ENCODE results near the gene ALG3. TPM values are rescaled to one million over a fixed set of nuclear protein-coding genes. Genes with fewer than 3 reads are reported as not detected.

The ALG3 gene
- total and polyA plus RNA-seq, 2 of the 4 experiments (the other 2 are of a cell fraction), result 19.5 to 52.6 TPM

DNA sequence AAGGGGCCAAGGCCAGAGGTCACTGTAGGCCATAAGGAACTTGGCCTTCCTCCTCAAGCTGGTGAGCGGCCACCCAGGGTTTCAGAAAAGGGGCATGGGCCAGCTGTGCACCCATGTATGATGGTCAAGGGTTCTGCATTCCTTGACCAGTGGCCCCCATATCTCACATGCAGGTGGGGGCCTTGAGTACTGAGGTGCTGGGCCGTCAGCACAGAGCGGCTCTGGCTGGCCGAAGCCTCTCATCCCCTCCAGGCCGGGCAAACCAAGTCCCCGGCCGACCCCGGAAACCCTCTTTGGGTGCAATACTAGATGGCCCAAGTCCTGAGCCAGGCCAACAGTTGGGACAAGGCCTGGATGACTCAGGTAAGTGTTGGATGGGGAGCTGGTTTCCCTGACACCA lies 9.5 kb downstream of the ALG3 start:
- no peak overlapping the region for H3K27ac ChIP-seq (ENCODE audit: insufficient read depth, low read length)
- peaks cover 14% of the 10 kb centered on the region for H4K20me1 ChIP-seq (ENCODE audit: insufficient read depth, low read length)
- no peak overlapping the region for H2BK120ac ChIP-seq (ENCODE audit: low read depth, low read length)
- no peak overlapping the region for H2BK5ac ChIP-seq (ENCODE audit: low read depth, low read length, poor library complexity, severe bottlenecking)
- no peak overlapping the region for H3K14ac ChIP-seq (replicated peaks; ENCODE audit: low read depth, low read length)
- ATAC-seq (ENCODE audit: low read depth) (no peak), DNase-seq (no peak)
- no peak overlapping the region for H3K4me3 ChIP-seq (ENCODE audit: insufficient read depth, low read depth, low read length)
- no peak overlapping the region for H2BK15ac ChIP-seq (ENCODE audit: low read depth, low read length)
- H4K8ac ChIP-seq (ENCODE audit: low read depth in 2 of 2, low read length in 2 of 2), result no peak overlapping the region
- H3K4ac ChIP-seq (ENCODE audit: low read depth, low read length), result no peak overlapping the region
- no peak overlapping the region for H4K91ac ChIP-seq (ENCODE audit: insufficient read depth, low read depth, low read length)
- no peak overlapping the region for H3K56ac ChIP-seq (ENCODE audit: extremely low read depth, insufficient read depth, low read length)
- POLR2A ChIA-PET (ENCODE audit: unreplicated experiment), result no interaction called here
- H3K9ac ChIP-seq (ENCODE audit: low read depth, low read length), result no peak overlapping the region
- dilution Hi-C loops (cut with HindIII; ENCODE audit: low sequenced_read_pairs, unreplicated experiment) (no loop called here), intact Hi-C loops (cut with micrococcal nuclease) (no loop called here), in situ Hi-C loops (cut with MboI; ENCODE audit: low sequenced_read_pairs) (no loop called here)
- no peak overlapping the region for H2AK5ac ChIP-seq (ENCODE audit: low read depth, low read length)
- H3K79me1 ChIP-seq (ENCODE audit: low read depth in 1 of 2, low read length in 2 of 2), result no peaks in the 10 kb centered on the region
- H2AFZ ChIP-seq (replicated peaks; ENCODE audit: low read length, poor library complexity), result no peak overlapping the region
- no peak overlapping the region for H3K4me2 ChIP-seq (ENCODE audit: low read depth, low read length)
- H3K36me3 ChIP-seq (ENCODE audit: control insufficient read depth, insufficient read depth, low read length), result peaks cover 18% of the 10 kb centered on the region
- H2AK9ac ChIP-seq (replicated peaks; ENCODE audit: low read depth, low read length, poor library complexity), result no peak overlapping the region
- CTCF ChIA-PET, result interaction anchor here (3.1 kb wide), 1 partner anchor 12 kb away, joined by 10 read pairs; no protein-coding TSS in a partner anchor
- no peak overlapping the region for H4K5ac ChIP-seq (ENCODE audit: low read depth, low read length)
- no peaks in the 10 kb centered on the region for H3K9me1 ChIP-seq (ENCODE audit: insufficient read depth, low read length)
- no peak overlapping the region for H2BK20ac ChIP-seq (ENCODE audit: low read depth, low read length)
- TF ChIP-seq MXI1 (IDR thresholded peaks at IDR 0.05; ENCODE audit: borderline replicate concordance, low read depth, low read length) (no peak), MAZ (IDR thresholded peaks at IDR 0.05; ENCODE audit: borderline replicate concordance, low read depth, low read length) (no peak), NFE2L2 (IDR thresholded peaks at IDR 0.05; ENCODE audit: low read depth, low read length) (no peak), CEBPB (IDR thresholded peaks at IDR 0.05; ENCODE audit: low read depth, low read length) (no peak), CHD1 (IDR thresholded peaks at IDR 0.05; ENCODE audit: low read depth, low read length) (no peak), BHLHE40 (IDR thresholded peaks at IDR 0.05; ENCODE audit: low read depth, low read length) (no peak)
- no TSS peak for BruUV-seq (replicated peaks)
- no peaks in the 10 kb centered on the region for H3K4me1 ChIP-seq (ENCODE audit: control insufficient read depth, insufficient read depth, low read length)
- no peak overlapping the region for H3K18ac ChIP-seq (ENCODE audit: low read depth, low read length)
- no peak overlapping the region for H3K23ac ChIP-seq (ENCODE audit: low read depth, low read length)
- H3K9me3 ChIP-seq (ENCODE audit: control insufficient read depth, insufficient read depth, low read length), result no peaks in the 10 kb centered on the region
- WGBS, 2 experiments (ENCODE audit: extremely low coverage in 2 of 2, insufficient read length in 1 of 2), result 96% methylated on average over 4 of the region's 8 CpGs; no CpG with 5 or more reads in 1 of the 2 experiments
- peaks cover 14% of the 10 kb centered on the region; the same call in 1 of the 2 replicates for H3K27me3 ChIP-seq (ENCODE audit: control insufficient read depth, insufficient read depth, low read length)
